ENCODE results near the gene TFB1M.

The TFB1M gene

DNA sequence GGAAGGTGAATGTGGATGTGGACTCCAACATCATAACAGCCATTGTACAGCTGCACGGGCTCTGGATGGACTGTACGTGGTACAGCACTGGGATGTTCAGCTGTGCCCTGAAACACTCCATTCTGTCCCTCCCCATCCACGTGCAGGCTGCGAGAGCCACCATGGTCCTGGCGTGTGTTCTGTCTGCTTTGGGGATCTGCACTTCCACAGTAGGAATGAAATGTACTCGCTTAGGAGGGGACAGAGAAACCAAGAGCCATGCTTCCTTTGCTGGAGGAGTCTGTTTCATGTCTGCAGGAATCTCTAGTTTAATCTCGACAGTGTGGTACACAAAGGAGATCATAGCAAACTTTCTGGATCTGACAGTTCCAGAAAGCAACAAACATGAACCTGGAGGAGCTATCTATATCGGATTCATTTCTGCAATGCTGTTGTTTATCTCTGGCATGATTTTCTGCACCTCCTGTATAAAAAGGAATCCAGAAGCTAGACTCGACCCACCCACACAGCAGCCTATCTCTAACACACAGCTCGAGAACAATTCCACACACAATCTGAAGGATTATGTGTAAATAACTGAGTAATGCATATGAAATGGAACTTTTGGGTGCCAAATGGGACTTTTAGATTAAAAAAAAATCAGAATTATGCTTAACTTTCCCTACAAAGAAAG is 38.3 kb downstream of the TFB1M start:
- peak; percentile 29 for ATAC-seq
- TF ChIP-seq ZC3H10 (CRISPR knock-in tag; IDR thresholded peaks at IDR 0.05), result no peak
- TF ChIP-seq ISL1 (CRISPR knock-in tag; IDR thresholded peaks at IDR 0.05), result no peak
- no peak for TF ChIP-seq RARB (CRISPR knock-in tag; IDR thresholded peaks at IDR 0.05)
- TF ChIP-seq CSDC2 (CRISPR knock-in tag; IDR thresholded peaks at IDR 0.05), result no peak
- TF ChIP-seq ZNF70 (CRISPR knock-in tag; IDR thresholded peaks at IDR 0.05), result peak; percentile 68; the same call in 1 of the 2 replicates
- TF ChIP-seq POU6F1 (CRISPR knock-in tag; IDR thresholded peaks at IDR 0.05; ENCODE audit: borderline replicate concordance, low read depth), result no peak
- no peak for TF ChIP-seq ZNF8 (CRISPR knock-in tag; IDR thresholded peaks at IDR 0.05)
- TF ChIP-seq TSHZ2 (CRISPR knock-in tag; IDR thresholded peaks at IDR 0.05), result peak; percentile 74; the same call in 1 of the 2 replicates
- no peak for TF ChIP-seq TOX (CRISPR knock-in tag; IDR thresholded peaks at IDR 0.05; ENCODE audit: borderline replicate concordance)
- TF ChIP-seq TCF4 (CRISPR knock-in tag; IDR thresholded peaks at IDR 0.05; ENCODE audit: borderline replicate concordance), result peak; percentile 74
- TF ChIP-seq ZNF565 (CRISPR knock-in tag; conservative IDR thresholded peaks at IDR 0.05; ENCODE audit: low read depth), result 0 out of 2 replicates have a peak, but pooled peaks have one; percentile 39
- TF ChIP-seq ZFP30 (CRISPR knock-in tag; IDR thresholded peaks at IDR 0.05), result no peak
- TF ChIP-seq GLIS3 (CRISPR knock-in tag; IDR thresholded peaks at IDR 0.05), result no peak
- no peak for TF ChIP-seq ESRRG (CRISPR knock-in tag; IDR thresholded peaks at IDR 0.05)
- TF ChIP-seq CREB5 (CRISPR knock-in tag; IDR thresholded peaks at IDR 0.05; ENCODE audit: low read depth), result no peak
- 0 out of 2 replicates have a peak, but pooled peaks have one; percentile 37 for TF ChIP-seq SNAI2 (CRISPR knock-in tag; IDR thresholded peaks at IDR 0.05)
- TF ChIP-seq, protein P1, sequence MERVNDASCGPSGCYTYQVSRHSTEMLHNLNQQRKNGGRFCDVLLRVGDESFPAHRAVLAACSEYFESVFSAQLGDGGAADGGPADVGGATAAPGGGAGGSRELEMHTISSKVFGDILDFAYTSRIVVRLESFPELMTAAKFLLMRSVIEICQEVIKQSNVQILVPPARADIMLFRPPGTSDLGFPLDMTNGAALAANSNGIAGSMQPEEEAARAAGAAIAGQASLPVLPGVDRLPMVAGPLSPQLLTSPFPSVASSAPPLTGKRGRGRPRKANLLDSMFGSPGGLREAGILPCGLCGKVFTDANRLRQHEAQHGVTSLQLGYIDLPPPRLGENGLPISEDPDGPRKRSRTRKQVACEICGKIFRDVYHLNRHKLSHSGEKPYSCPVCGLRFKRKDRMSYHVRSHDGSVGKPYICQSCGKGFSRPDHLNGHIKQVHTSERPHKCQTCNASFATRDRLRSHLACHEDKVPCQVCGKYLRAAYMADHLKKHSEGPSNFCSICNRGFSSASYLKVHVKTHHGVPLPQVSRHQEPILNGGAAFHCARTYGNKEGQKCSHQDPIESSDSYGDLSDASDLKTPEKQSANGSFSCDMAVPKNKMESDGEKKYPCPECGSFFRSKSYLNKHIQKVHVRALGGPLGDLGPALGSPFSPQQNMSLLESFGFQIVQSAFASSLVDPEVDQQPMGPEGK (CRISPR knock-in tag; IDR thresholded peaks at IDR 0.05; ENCODE audit: borderline replicate concordance), result no peak

GRCh38 chr6:155274533-155274932 is 39.8 kb downstream of the TFB1M start:
- TF ChIP-seq OSR1 (CRISPR knock-in tag; IDR thresholded peaks at IDR 0.05), result no peak
- TF ChIP-seq ZNF565 (CRISPR knock-in tag; conservative IDR thresholded peaks at IDR 0.05; ENCODE audit: low read depth), result no peak
- TF ChIP-seq ISL1 (CRISPR knock-in tag; IDR thresholded peaks at IDR 0.05), result no peak
- TF ChIP-seq ZFP30 (CRISPR knock-in tag; IDR thresholded peaks at IDR 0.05), result no peak
- TF ChIP-seq, protein P2, sequence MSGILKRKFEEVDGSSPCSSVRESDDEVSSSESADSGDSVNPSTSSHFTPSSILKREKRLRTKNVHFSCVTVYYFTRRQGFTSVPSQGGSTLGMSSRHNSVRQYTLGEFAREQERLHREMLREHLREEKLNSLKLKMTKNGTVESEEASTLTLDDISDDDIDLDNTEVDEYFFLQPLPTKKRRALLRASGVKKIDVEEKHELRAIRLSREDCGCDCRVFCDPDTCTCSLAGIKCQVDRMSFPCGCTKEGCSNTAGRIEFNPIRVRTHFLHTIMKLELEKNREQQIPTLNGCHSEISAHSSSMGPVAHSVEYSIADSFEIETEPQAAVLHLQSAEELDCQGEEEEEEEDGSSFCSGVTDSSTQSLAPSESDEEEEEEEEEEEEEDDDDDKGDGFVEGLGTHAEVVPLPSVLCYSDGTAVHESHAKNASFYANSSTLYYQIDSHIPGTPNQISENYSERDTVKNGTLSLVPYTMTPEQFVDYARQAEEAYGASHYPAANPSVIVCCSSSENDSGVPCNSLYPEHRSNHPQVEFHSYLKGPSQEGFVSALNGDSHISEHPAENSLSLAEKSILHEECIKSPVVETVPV (CRISPR knock-in tag; IDR thresholded peaks at IDR 0.05), result no peak
- TF ChIP-seq SNAI2 (CRISPR knock-in tag; IDR thresholded peaks at IDR 0.05), result no peak
- TF ChIP-seq TSHZ2 (CRISPR knock-in tag; IDR thresholded peaks at IDR 0.05), result no peak
- no peak for TF ChIP-seq ZNF70 (CRISPR knock-in tag; IDR thresholded peaks at IDR 0.05)
- TF ChIP-seq TCF4 (CRISPR knock-in tag; IDR thresholded peaks at IDR 0.05; ENCODE audit: borderline replicate concordance), result no peak
- TF ChIP-seq ZC3H10 (CRISPR knock-in tag; IDR thresholded peaks at IDR 0.05), result no peak
- TF ChIP-seq ESRRG (CRISPR knock-in tag; IDR thresholded peaks at IDR 0.05), result no peak
- peak; percentile 44 for ATAC-seq
